Measurements from ENCODE around the gene RBM28.

RBM28 gene

DNA sequence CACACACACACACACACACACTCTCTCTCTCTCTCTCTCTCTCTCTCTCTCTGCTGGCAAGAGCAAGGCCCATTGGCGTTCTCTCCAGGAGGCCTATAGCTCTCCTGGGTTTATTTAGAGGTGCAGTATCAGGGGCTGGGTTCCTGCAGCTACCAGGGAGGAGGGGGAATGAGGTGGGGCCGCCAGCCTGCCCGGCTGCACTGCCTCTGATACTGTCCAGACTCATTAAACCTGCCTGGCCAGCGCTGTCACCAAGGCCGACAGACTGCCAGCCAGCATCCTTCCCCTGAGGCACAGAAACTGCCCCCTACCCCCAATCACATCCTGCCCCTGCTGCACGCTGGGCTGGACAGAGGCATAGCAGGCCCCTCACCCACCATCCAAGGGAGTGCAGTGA lies 13.5 kb upstream of the RBM28 start:
- Histone ChIP-seq H3K9me3 (replicated peaks in 1 of 2; ENCODE audit: control insufficient read depth in 2 of 2, insufficient read depth in 1 of 2, low read depth in 1 of 2, low read length in 2 of 2) (no peaks in the 10 kb centered on the region), H3K4me3 (ENCODE audit: low read length in 2 of 2) (no peak overlapping the region), H3K23ac (ENCODE audit: low read depth, low read length, poor library complexity) (peak overlapping the region; percentile 44), H3K4me1 (ENCODE audit: control insufficient read depth in 2 of 2, insufficient read depth in 1 of 2, low read depth in 1 of 2, low read length in 2 of 2) (peaks cover 10 to 18% of the 10 kb centered on the region in 2 donors), H3K18ac (ENCODE audit: low read length) (no peak overlapping the region), H3K4me2 (ENCODE audit: insufficient read depth, low read length, poor library complexity, severe bottlenecking) (no peak overlapping the region), H3K4ac (ENCODE audit: low read length) (no peak overlapping the region), H4K8ac (ENCODE audit: low read depth, low read length) (no peak overlapping the region), H3K27me3 (ENCODE audit: control insufficient read depth in 3 of 3, insufficient read depth in 3 of 3, low read depth in 1 of 3, low read length in 3 of 3) (peaks cover 5 to 85% (median 43%) of the 10 kb centered on the region in 3 experiments), H3K9ac (ENCODE audit: low read depth, low read length, poor library complexity) (peak overlapping the region; percentile 53), H2AFZ (ENCODE audit: low read length) (no peak overlapping the region), H4K91ac (ENCODE audit: low read depth, low read length, poor library complexity) (no peak overlapping the region), H2BK15ac (ENCODE audit: low read length) (peak overlapping the region; percentile 11), H3K14ac (ENCODE audit: low read length) (peak overlapping the region; percentile 14), H3K36me3 (replicated peaks in 1 of 2; ENCODE audit: control insufficient read depth in 2 of 2, insufficient read depth in 2 of 2, low read length in 2 of 2) (no peaks in the 10 kb centered on the region), H2BK12ac (ENCODE audit: low read length) (no peak overlapping the region), H2BK120ac (ENCODE audit: low read depth, low read length) (no peak overlapping the region), H2AK5ac (ENCODE audit: low read depth, low read length) (no peak overlapping the region), H3K27ac (replicated peaks; ENCODE audit: low read length) (no peak overlapping the region), H2BK5ac (ENCODE audit: low read length) (no peak overlapping the region), H3K79me1 (ENCODE audit: low read depth, low read length) (peaks cover 1% of the 10 kb centered on the region)
- WGBS, 2 donors (ENCODE audit: extremely low coverage in 2 of 2, insufficient read length in 2 of 2, insufficient replicate concordance in 1 of 2), result no CpG with 5 or more reads among the region's 6 CpGs
- DNase-seq (ENCODE audit: low spot score), result no peak

DNA sequence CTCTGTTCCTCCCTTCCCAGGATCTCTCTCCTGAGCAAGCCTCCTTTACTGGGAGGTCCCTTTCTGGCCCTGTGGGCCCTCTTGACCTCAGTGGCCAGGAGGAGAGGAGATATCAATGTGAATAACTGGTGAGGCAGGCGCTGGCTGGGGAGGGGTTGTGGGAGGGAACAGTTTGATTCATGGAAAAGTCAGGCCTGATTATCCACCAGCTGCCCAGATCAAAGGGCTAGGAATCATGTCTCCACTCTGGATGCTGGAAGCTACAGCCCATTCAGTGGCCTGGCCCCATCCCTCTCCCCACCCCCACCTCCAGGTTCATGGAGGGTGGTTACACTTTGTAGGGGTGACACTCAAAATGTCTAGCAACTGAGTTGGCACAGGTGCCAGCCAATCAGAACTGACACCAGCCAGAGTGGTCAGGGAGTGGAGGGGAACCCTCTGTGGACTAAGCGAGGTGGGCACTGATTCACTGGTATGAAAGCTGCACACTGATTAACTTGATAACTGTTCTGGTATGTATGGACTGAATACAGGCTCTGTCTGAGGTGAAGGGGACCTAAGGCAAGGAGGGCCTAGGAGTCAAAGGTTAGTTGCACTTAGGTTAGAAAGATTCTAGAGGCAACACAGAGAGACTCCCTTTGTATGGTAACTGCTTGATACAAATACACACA lies 13.0 kb upstream of the RBM28 start:
- H2BK15ac ChIP-seq (ENCODE audit: low read length), result no peak overlapping the region
- no peak overlapping the region for H3K4ac ChIP-seq (ENCODE audit: low read length)
- no peak overlapping the region for H3K23ac ChIP-seq (ENCODE audit: low read depth, low read length, poor library complexity)
- no peaks in the 10 kb centered on the region for H3K9me3 ChIP-seq (replicated peaks in 1 of 2; ENCODE audit: control insufficient read depth in 2 of 2, insufficient read depth in 1 of 2, low read depth in 1 of 2, low read length in 2 of 2)
- no peak overlapping the region for H3K4me3 ChIP-seq (ENCODE audit: low read length in 2 of 2)
- no peak overlapping the region for H2BK120ac ChIP-seq (ENCODE audit: low read depth, low read length)
- no peak overlapping the region for H3K27ac ChIP-seq (replicated peaks; ENCODE audit: low read length)
- no peak for DNase-seq (ENCODE audit: low spot score)
- no peak overlapping the region for H3K14ac ChIP-seq (ENCODE audit: low read length)
- H4K8ac ChIP-seq (ENCODE audit: low read depth, low read length), result no peak overlapping the region
- peaks cover 10 to 16% of the 10 kb centered on the region in 2 donors for H3K4me1 ChIP-seq (ENCODE audit: control insufficient read depth in 2 of 2, insufficient read depth in 1 of 2, low read depth in 1 of 2, low read length in 2 of 2)
- WGBS, 2 donors (ENCODE audit: extremely low coverage in 2 of 2, insufficient read length in 2 of 2, insufficient replicate concordance in 1 of 2), result no CpG with 5 or more reads among the region's 2 CpGs
- H3K9ac ChIP-seq (ENCODE audit: low read depth, low read length, poor library complexity), result no peak overlapping the region
- no peak overlapping the region for H4K91ac ChIP-seq (ENCODE audit: low read depth, low read length, poor library complexity)
- no peak overlapping the region for H3K4me2 ChIP-seq (ENCODE audit: insufficient read depth, low read length, poor library complexity, severe bottlenecking)
- H3K27me3 ChIP-seq (ENCODE audit: control insufficient read depth in 3 of 3, insufficient read depth in 3 of 3, low read depth in 1 of 3, low read length in 3 of 3), result peaks cover 8 to 82% (median 43%) of the 10 kb centered on the region in 3 experiments
- peaks cover 1% of the 10 kb centered on the region for H3K79me1 ChIP-seq (ENCODE audit: low read depth, low read length)
- no peak overlapping the region for H2BK5ac ChIP-seq (ENCODE audit: low read length)
- H2AK5ac ChIP-seq (ENCODE audit: low read depth, low read length), result no peak overlapping the region
- H2BK12ac ChIP-seq (ENCODE audit: low read length), result no peak overlapping the region
- H3K36me3 ChIP-seq (replicated peaks in 1 of 2; ENCODE audit: control insufficient read depth in 2 of 2, insufficient read depth in 2 of 2, low read length in 2 of 2), result no peaks in the 10 kb centered on the region
- no peak overlapping the region for H2AFZ ChIP-seq (ENCODE audit: low read length)
- H3K18ac ChIP-seq (ENCODE audit: low read length), result no peak overlapping the region

DNA sequence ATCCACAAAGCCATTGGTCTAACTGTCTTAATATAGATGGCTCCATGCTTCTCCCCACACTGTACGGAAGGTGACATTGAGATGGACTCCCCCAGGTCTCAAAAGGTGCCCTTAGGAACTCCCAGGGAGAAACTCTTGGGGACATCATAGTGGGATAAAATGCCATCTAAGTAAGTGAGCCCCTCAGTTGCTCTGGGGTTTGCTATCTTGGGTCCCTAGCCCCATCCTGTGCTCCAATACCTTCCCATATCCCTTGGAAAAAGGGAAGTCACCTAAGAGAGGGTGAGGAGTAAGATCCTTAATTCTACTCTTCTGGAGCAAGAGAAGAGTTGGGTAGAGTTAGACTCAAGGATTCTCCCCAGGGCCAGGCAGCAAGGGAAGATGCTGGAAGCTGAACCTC lies 9.9 kb upstream of the RBM28 start:
- Histone ChIP-seq H2AK5ac (ENCODE audit: low read depth, low read length) (no peak overlapping the region), H3K4me2 (ENCODE audit: insufficient read depth, low read length, poor library complexity, severe bottlenecking) (no peak overlapping the region), H3K27ac (replicated peaks; ENCODE audit: low read length) (no peak overlapping the region), H4K91ac (ENCODE audit: low read depth, low read length, poor library complexity) (no peak overlapping the region), H3K23ac (ENCODE audit: low read depth, low read length, poor library complexity) (no peak overlapping the region), H3K14ac (ENCODE audit: low read length) (no peak overlapping the region), H3K9me3 (replicated peaks in 1 of 2; ENCODE audit: control insufficient read depth in 2 of 2, insufficient read depth in 1 of 2, low read depth in 1 of 2, low read length in 2 of 2) (peaks cover 0 to 3% of the 10 kb centered on the region in 2 donors), H3K36me3 (replicated peaks in 1 of 2; ENCODE audit: control insufficient read depth in 2 of 2, insufficient read depth in 2 of 2, low read length in 2 of 2) (no peaks in the 10 kb centered on the region), H2BK12ac (ENCODE audit: low read length) (no peak overlapping the region), H2BK15ac (ENCODE audit: low read length) (peak overlapping the region; percentile 9), H3K27me3 (ENCODE audit: control insufficient read depth in 3 of 3, insufficient read depth in 3 of 3, low read depth in 1 of 3, low read length in 3 of 3) (peaks cover 13 to 85% (median 51%) of the 10 kb centered on the region in 3 experiments), H3K79me1 (ENCODE audit: low read depth, low read length) (no peaks in the 10 kb centered on the region), H3K4me1 (ENCODE audit: control insufficient read depth in 2 of 2, insufficient read depth in 1 of 2, low read depth in 1 of 2, low read length in 2 of 2) (peaks cover 5% of the 10 kb centered on the region in 2 donors), H3K4ac (ENCODE audit: low read length) (no peak overlapping the region), H2BK5ac (ENCODE audit: low read length) (no peak overlapping the region), H3K9ac (ENCODE audit: low read depth, low read length, poor library complexity) (no peak overlapping the region), H4K8ac (ENCODE audit: low read depth, low read length) (no peak overlapping the region), H3K4me3 (ENCODE audit: low read length in 2 of 2) (no peak overlapping the region), H2AFZ (ENCODE audit: low read length) (no peak overlapping the region), H3K18ac (ENCODE audit: low read length) (no peak overlapping the region), H2BK120ac (ENCODE audit: low read depth, low read length) (peak overlapping the region; percentile 35)
- no peak for DNase-seq (ENCODE audit: low spot score)
- no CpG with 5 or more reads among the region's 1 CpG for whole genome bisulfite sequencing, 2 donors (ENCODE audit: extremely low coverage in 2 of 2, insufficient read length in 2 of 2, insufficient replicate concordance in 1 of 2)

DNA sequence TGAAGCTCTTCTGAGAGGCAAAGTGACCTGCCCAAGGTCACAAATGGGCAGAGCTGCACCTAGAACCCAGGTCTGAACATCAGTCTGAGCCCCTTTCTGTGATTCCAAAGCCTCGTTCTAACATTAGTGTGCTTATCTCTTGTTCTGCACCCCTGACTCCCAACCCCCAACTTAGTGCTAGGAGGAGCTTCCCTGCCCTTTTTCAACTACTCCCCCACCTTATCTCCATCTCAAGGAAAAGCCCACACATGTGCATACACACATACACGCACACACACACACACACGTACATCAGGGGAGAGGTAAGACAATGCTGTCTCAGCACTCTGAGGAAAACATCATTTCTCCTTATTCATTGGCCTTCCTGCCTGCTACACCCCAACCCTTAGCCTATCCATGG lies 9.5 kb upstream of the RBM28 start:
- WGBS, 2 donors (ENCODE audit: extremely low coverage in 2 of 2, insufficient read length in 2 of 2, insufficient replicate concordance in 1 of 2), result no CpG with 5 or more reads among the region's 3 CpGs
- Histone ChIP-seq H4K91ac (ENCODE audit: low read depth, low read length, poor library complexity) (no peak overlapping the region), H3K79me1 (ENCODE audit: low read depth, low read length) (no peaks in the 10 kb centered on the region), H3K9me3 (replicated peaks in 1 of 2; ENCODE audit: control insufficient read depth in 2 of 2, insufficient read depth in 1 of 2, low read depth in 1 of 2, low read length in 2 of 2) (peaks cover 0 to 3% of the 10 kb centered on the region in 2 donors), H4K8ac (ENCODE audit: low read depth, low read length) (no peak overlapping the region), H3K23ac (ENCODE audit: low read depth, low read length, poor library complexity) (no peak overlapping the region), H2BK12ac (ENCODE audit: low read length) (no peak overlapping the region), H3K9ac (ENCODE audit: low read depth, low read length, poor library complexity) (no peak overlapping the region), H2AK5ac (ENCODE audit: low read depth, low read length) (no peak overlapping the region), H3K14ac (ENCODE audit: low read length) (no peak overlapping the region), H2BK15ac (ENCODE audit: low read length) (no peak overlapping the region), H3K36me3 (replicated peaks in 1 of 2; ENCODE audit: control insufficient read depth in 2 of 2, insufficient read depth in 2 of 2, low read length in 2 of 2) (no peaks in the 10 kb centered on the region), H3K4me2 (ENCODE audit: insufficient read depth, low read length, poor library complexity, severe bottlenecking) (no peak overlapping the region), H3K4me1 (ENCODE audit: control insufficient read depth in 2 of 2, insufficient read depth in 1 of 2, low read depth in 1 of 2, low read length in 2 of 2) (peaks cover 5% of the 10 kb centered on the region in 2 donors), H3K27me3 (ENCODE audit: control insufficient read depth in 3 of 3, insufficient read depth in 3 of 3, low read depth in 1 of 3, low read length in 3 of 3) (peaks cover 13 to 85% (median 52%) of the 10 kb centered on the region in 3 experiments), H3K4ac (ENCODE audit: low read length) (no peak overlapping the region), H3K4me3 (ENCODE audit: low read length in 2 of 2) (no peak overlapping the region), H3K18ac (ENCODE audit: low read length) (no peak overlapping the region), H2BK5ac (ENCODE audit: low read length) (no peak overlapping the region), H2AFZ (ENCODE audit: low read length) (no peak overlapping the region), H3K27ac (replicated peaks; ENCODE audit: low read length) (no peak overlapping the region), H2BK120ac (ENCODE audit: low read depth, low read length) (no peak overlapping the region)
- DNase-seq (ENCODE audit: low spot score), result no peak

All from neuronal stem cell (in vitro differentiated cells).